ENCODE measurements around the gene SNAI3.
"Not testable (repeated sequence)": the region's sequence is repeated elsewhere in the genome, so short reads cannot be mapped to it uniquely, and the experiment has no call there.

The SNAI3 gene

DNA sequence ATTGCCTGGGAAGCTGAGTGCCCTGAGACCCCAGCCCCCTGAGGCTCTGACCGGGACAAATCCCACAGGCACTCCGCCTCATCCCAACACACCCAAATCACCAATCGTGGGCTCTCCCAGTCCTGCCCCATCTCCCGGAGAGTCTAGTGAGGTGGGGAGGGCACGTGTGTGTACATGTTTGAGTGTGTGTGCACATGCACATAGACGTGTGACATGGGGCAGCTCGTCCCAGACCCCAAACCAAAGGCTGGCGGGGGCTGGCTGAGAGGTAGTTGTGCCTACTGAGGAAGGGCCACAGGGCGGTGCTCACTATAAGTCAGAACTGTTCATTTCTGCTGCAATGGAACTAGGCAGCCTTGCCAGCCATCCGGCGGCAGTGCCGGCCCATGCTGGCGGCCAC lies 8.6 kb downstream of the SNAI3 start:
- H3K27me3 Mint-ChIP-seq: no peaks in the 10 kb centered on the region
- H3K9me3 Mint-ChIP-seq: no peaks in the 10 kb centered on the region
- H3K4me3 Mint-ChIP-seq: no peak overlapping the region
- H3K4me1 Mint-ChIP-seq: peaks cover 21% of the 10 kb centered on the region
- H3K27ac Mint-ChIP-seq: no peak overlapping the region
- no peaks in the 10 kb centered on the region for H3K36me3 Mint-ChIP-seq

DNA sequence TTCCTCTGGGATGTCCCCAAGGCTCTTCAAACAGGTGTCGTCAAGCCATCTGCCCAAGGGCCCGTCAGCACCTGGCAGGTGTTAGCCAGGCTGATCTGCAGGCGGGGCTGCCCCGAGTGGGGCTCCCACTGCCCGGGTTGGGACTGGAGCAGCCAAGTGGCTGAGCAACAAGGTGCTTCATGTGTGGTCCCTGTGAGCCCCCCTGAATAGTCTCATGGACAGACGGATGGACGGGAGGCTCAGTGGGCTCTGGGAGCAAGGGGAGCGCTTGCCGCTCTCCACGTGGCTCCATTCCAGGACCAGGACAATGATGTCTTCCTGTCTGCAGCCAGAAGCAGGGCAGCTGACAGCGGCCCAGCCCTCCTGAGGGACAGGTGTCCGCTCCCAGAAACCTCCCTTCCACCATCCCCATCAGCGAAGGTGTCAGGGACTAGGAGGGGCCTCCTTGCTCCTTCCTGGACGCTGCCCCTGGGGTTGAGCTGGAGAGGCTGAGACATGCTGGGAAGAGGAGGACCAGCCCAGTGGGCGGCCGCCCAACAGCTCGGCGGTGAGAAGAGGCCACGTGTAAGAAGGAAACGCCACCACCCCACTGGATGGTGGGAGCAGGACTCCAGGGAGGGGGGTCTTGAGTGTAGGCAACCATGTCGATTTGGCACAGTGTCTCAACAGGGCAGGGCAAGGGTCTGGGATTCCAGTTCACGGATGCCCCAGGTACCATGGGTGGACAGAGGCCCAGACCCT lies 9.6 kb downstream of the SNAI3 start:
- H3K27ac Mint-ChIP-seq: no peak overlapping the region
- no peak overlapping the region for H3K4me3 Mint-ChIP-seq
- no peaks in the 10 kb centered on the region for H3K36me3 Mint-ChIP-seq
- no peaks in the 10 kb centered on the region for H3K9me3 Mint-ChIP-seq
- H3K4me1 Mint-ChIP-seq: peaks cover 11% of the 10 kb centered on the region
- H3K27me3 Mint-ChIP-seq: no peaks in the 10 kb centered on the region

DNA sequence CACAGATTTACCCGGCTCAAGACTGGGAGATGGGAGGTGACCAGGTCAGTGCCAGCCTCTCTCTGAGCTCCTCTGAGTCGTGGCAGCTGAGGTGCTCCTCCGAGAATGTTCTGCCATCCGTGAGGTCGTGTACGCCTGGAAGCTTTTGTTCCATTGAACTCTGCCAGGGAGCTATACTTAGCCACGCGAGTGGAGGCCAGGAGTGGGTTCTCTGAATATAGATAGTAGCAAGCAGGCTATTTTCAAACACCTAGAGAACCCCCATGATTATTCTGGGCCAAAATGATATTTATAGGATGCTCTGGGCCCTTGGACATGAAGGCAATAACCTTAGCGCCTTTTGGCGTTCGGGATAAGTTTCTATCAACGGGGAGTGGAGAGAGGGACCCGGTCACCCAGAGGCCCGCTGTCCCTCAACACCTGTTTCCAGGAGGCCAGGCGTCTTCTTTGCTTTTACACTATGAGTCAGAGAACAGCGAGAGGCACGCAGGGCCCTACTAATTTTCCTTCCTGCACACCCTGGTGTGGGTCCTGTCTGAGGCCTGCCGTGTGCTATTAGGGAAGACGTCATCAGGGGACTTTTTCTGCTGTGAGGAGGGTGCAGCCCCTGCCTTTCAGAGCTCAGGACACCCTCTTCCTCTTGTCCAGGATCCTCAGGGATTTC lies 12.5 kb downstream of the SNAI3 start:
- Mint-ChIP-seq H3K4me1 (no peaks in the 10 kb centered on the region), H3K27me3 (no peaks in the 10 kb centered on the region), H3K4me3 (no peak overlapping the region), H3K9me3 (no peaks in the 10 kb centered on the region), H3K27ac (no peak overlapping the region), H3K36me3 (no peaks in the 10 kb centered on the region)

DNA sequence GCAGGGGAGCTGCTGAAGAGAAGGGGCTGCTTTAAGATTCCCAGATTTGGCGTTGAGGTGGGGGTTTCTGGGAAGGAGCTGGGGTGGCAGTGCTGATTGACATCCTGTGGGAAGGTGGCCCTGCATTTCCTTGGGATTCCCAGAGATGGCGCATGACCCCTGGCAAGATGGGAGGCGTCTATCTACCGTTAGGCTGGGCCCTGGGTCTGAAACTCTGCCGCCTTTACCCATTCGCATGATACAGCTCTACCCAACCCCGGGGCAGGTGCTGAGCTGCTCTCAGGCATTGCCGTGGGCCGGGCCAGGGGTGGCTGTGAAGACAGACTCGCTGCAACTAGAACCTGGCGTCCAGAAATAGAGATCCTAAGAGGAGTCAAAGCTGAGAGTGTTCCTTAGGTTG lies 13.5 kb downstream of the SNAI3 start:
- H3K27me3 Mint-ChIP-seq: no peaks in the 10 kb centered on the region
- no peaks in the 10 kb centered on the region for H3K9me3 Mint-ChIP-seq
- H3K36me3 Mint-ChIP-seq: peaks cover 2% of the 10 kb centered on the region
- H3K4me1 Mint-ChIP-seq: no peaks in the 10 kb centered on the region
- H3K27ac Mint-ChIP-seq: no peak overlapping the region
- H3K4me3 Mint-ChIP-seq: no peak overlapping the region

DNA sequence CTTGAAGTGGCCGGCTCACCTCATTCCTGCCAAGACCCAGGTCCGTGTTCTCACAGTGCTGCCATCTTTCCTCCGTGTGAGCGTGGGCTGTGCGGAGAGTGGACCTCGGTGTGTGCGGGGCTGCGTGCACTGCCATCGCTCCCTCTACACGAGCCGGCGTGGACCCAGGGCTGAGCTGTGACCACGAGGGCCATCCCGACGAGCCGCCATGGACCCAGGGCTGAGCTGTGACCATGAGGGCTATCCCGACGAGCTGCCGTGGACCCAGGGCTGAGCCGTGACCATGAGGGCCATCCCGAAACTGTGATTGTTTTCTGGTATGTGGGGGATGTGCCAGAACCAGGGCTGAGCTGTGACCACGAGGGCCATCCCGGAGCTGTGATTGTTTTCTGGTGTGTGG lies 14.5 kb downstream of the SNAI3 start:
- Mint-ChIP-seq H3K27ac (no peak overlapping the region), H3K4me1 (no peaks in the 10 kb centered on the region), H3K27me3 (no peaks in the 10 kb centered on the region), H3K4me3 (no peak overlapping the region), H3K9me3 (no peaks in the 10 kb centered on the region), H3K36me3 (peaks cover 2% of the 10 kb centered on the region)

DNA sequence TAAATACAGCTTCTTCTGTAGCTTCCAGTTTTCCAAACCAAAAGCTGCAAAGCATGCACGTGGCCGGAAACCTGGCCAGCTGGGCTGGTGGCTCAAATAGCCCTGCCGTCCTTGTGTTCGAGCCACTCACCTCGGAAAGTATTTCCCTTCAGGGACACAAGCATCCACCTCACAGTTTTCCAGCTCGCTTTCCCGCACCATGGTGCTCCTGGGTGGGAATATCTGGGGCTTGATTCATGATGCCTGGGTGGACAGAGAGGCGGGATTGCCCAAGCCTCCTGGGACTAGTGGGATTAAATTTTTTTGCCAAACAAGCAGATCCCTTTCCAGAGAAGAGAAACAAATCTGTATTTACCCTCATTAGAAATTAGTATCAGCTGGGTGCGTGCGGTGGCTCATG lies 16.3 kb downstream of the SNAI3 start:
- Mint-ChIP-seq H3K36me3 (peaks cover 2% of the 10 kb centered on the region), H3K27me3 (no peaks in the 10 kb centered on the region), H3K4me1 (no peaks in the 10 kb centered on the region), H3K9me3 (no peaks in the 10 kb centered on the region), H3K4me3 (no peak overlapping the region), H3K27ac (no peak overlapping the region)

DNA sequence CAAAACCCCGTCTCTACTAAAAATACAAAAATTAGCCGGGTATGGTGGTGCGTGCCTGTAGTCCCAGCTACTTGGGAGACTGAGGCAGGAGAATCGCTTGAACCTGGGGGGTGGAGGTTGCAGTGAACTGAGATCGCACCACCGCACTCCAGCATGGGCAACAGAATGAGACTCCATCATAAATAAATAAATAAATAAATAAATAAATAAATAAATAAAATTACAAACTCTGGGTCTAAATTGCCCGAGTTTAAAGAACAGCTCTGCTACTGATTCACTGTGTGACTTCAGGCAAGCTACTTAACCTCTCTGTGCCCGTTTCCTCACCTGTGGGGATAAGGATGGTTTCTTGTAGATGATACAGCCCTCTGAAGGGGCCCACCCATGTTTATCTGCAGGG lies 16.8 kb downstream of the SNAI3 start:
- not testable (repeated sequence) for H3K4me3 Mint-ChIP-seq, H3K36me3 Mint-ChIP-seq, H3K4me1 Mint-ChIP-seq, H3K27me3 Mint-ChIP-seq, H3K27ac Mint-ChIP-seq, H3K9me3 Mint-ChIP-seq

DNA sequence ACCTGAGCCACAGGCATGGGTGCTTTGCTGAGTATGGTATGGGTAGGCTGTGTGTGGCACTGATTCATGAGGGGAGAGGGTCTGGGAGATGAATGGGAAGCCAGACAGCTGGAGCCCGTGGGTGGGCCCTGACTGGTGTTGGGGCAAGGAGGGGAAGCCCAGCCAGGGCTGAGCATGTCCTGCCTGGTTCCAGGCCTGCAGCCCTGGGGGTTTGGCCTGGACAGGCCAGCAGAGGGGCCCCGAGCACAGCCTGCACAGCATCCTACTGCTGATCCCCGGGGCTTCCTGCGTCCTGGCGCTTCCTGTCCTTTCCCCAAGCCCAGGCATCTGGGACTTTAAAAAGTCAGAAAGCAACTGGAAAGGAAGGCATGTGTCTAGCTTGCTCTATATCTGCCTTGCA lies 18.8 kb downstream of the SNAI3 start:
- no peak overlapping the region for H3K27ac Mint-ChIP-seq
- H3K4me3 Mint-ChIP-seq: no peak overlapping the region

DNA sequence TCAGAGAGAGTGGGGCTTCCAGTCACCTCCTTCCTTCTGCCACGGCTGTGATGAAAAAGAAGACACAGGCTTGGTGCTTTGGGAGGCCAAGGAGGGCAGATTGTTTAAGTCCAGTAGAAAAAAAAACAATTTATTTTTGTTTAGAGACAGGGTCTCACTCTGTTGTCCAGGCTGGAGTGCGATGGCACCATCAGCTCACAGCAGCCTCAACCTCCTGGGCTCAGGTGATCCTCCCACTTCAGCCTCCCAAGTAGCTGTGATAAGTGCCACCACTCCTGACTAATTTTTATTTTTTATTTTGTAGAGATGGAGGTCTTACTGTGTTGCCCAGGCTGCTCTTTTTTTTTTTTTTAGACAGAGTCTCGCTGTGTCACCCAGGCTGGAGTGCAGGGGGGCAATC lies 20.7 kb downstream of the SNAI3 start:
- H3K4me3 Mint-ChIP-seq: no peak overlapping the region
- peaks cover 2% of the 10 kb centered on the region for H3K36me3 Mint-ChIP-seq
- no peaks in the 10 kb centered on the region for H3K27me3 Mint-ChIP-seq
- peaks cover 16% of the 10 kb centered on the region for H3K4me1 Mint-ChIP-seq
- no peaks in the 10 kb centered on the region for H3K9me3 Mint-ChIP-seq
- H3K27ac Mint-ChIP-seq: no peak overlapping the region

More for the DNA sequence above, 18.8 kb downstream of the SNAI3 start:
- Mint-ChIP-seq H3K36me3 (peaks cover 2% of the 10 kb centered on the region), H3K27me3 (no peaks in the 10 kb centered on the region), H3K4me1 (peaks cover 4% of the 10 kb centered on the region), H3K9me3 (no peaks in the 10 kb centered on the region)

DNA sequence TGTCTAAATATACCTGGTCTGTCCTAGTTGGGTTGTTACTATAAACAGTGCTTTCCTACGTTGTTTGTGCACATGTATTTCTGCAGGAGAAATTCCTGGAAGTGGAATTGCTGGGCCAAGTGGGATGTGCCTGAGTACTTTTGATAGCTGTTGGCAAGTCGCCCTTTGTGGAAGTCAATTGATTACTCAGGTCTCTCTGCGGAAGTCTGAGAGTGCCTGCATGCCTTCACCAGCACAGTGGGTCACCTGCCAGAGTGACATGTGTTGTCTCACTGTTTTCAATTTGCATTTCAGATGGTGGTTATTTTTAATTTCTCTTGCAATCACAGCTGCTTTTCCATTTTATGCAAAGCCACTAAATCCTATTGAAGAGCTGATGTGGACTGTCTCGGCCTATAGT lies 21.2 kb downstream of the SNAI3 start:
- H3K4me1 Mint-ChIP-seq: peaks cover 16% of the 10 kb centered on the region
- H3K36me3 Mint-ChIP-seq: peaks cover 2% of the 10 kb centered on the region
- no peaks in the 10 kb centered on the region for H3K9me3 Mint-ChIP-seq
- peak overlapping the region; percentile 39 for H3K4me3 Mint-ChIP-seq
- H3K27me3 Mint-ChIP-seq: no peaks in the 10 kb centered on the region
- no peak overlapping the region for H3K27ac Mint-ChIP-seq

DNA sequence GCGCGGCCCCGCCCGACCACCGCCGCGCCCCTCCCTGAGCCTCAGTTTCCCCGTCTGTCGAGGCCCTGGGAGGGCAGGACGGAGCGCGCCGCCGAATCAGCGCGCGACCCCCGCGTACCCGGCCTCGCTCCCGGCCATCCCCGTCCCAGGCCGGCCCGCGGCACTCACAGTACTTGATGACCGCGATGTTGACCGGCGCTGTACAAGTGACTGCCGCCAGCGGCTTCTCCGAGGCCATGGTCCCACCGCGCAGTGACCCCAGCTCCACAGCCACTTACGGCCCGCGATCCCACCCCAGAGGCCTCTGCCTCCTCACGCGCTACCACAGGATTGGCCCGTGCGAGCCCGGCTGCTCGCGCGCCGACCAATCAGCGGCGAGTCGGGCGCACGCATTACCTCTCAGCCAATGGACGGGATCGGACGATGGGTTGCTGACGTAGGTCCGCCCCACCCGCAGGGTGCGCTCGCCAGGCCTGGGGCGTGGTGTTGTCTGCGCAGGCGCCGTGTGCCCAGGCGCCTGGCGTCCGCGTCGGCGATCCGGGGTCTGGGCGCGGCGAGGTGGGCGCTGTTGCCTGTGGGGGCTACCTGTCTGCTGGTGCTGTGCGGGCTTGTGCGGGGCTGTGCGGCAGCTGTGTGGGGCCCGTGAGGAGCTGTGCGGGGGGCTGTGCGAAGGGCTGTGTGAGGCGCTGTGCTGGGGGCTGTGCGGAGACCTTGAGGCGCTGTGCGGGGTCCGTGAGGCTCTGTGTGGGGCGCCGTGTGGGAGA lies 23.3 kb downstream of the SNAI3 start, which contains the start of gene MVD:
Gene MVD (minus strand): TSS at position 249 of the 764 bp plus-strand sequence. CDS start 11 bp downstream, at position 238.
- H3K4me3 Mint-ChIP-seq: peak within 1 kb of the TSS; percentile 91
- peaks cover 16% of the 10 kb centered on the region for H3K4me1 Mint-ChIP-seq
- no peaks in the 10 kb centered on the region for H3K27me3 Mint-ChIP-seq
- H3K27ac Mint-ChIP-seq: peak within 1 kb of the TSS; percentile 94
- no peaks in the 10 kb centered on the region for H3K9me3 Mint-ChIP-seq
- H3K36me3 Mint-ChIP-seq: no peaks in the 10 kb centered on the region

DNA sequence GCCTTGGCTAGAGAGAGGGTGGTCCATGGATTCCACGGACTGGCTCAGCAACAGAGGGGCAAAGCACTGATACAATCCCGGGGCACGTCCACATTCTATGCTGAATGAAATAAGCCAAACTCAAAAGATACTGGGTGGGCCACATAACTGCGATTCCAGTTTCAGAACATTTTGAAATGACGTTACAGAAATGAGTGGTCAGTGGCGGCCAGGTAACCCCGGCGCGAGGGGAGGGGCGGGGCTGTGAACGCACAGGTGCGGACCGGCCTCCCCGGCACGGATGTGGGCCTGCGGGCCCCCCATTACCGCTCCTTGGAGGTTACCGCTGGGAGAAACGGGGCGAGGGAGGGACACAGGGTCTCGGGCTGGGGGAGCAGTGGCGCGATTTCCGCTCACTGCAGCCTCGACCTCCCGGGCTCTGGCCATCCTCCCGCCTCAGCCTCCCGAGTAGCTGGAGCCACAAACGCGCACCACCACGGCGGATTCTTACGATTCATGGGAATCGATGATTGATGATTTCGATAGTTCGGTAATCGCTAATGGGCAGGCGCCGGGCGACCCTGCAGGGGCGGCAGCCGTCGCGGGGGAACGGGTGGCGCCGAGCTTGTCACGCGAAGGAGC lies 24.0 kb downstream of the SNAI3 start:
- Mint-ChIP-seq H3K4me1 (peaks cover 16% of the 10 kb centered on the region), H3K9me3 (no peaks in the 10 kb centered on the region), H3K27me3 (no peaks in the 10 kb centered on the region), H3K27ac (peak overlapping the region; percentile 73), H3K4me3 (peak overlapping the region; percentile 88), H3K36me3 (no peaks in the 10 kb centered on the region)

DNA sequence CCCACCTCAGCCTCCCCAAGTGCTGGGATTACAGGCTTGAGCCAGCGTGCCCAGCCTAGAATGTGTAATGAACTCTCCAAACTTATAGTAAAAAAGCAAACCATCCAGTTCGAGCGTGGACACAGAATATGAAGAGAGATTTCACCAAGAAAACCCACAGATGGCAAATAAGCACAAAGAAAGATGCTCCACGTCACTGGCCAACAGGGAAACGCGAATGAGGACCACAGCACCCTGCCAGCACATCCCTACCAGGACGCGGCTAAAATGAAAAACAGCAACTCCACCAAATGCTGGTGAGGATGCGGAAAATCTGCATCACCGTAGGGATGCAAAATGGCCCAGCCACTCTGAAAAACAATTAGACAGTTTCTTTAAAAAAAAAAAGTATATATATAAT lies 24.8 kb downstream of the SNAI3 start:
- Mint-ChIP-seq H3K36me3 (no peaks in the 10 kb centered on the region), H3K27ac (no peak overlapping the region), H3K9me3 (no peaks in the 10 kb centered on the region), H3K4me3 (no peak overlapping the region), H3K27me3 (no peaks in the 10 kb centered on the region), H3K4me1 (peaks cover 16% of the 10 kb centered on the region)

DNA sequence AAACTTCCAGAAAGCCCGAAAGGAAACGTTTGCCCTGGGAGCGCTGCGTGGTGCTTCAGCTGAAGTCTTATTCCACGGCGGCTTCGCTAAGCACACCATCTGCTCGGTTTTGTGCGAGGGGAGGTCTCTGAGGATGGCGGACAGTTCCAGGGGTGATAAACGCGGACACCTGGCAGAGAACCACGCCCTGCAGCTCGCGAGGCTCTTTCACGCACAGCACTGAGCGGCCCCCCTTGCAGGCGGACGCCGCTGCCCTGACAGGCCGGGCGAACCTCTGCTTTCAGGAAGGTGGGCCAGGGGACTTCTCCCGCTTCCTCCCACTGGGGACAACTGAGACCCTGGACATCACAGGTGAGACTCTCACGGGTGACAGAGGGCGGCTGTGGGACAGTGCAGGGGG lies 27.1 kb downstream of the SNAI3 start:
- H3K36me3 Mint-ChIP-seq: peaks cover 2% of the 10 kb centered on the region
- peaks cover 16% of the 10 kb centered on the region for H3K4me1 Mint-ChIP-seq
- no peaks in the 10 kb centered on the region for H3K9me3 Mint-ChIP-seq
- H3K27me3 Mint-ChIP-seq: no peaks in the 10 kb centered on the region
- H3K27ac Mint-ChIP-seq: no peak overlapping the region
- H3K4me3 Mint-ChIP-seq: no peak overlapping the region

DNA sequence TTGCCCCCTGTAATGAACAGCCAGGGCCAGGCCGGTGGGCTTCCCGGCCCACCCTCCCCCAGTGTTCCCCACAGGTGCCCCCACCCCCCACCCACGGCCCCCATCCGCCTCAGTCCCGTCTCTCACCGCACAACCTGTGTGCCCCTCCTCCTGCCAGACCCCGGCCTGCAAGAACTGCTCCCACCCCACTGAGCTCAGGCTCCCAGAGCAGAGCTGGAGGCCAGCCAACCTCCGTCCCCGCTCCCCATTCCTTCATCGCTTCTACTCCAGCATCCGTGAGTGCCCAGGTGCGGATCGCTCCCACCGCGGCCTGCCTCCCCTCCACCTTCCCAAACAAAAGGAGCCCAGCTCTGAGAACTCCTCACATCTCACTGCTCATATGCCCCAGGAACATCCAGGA lies 27.6 kb downstream of the SNAI3 start:
- H3K4me3 Mint-ChIP-seq: no peak overlapping the region
- H3K27me3 Mint-ChIP-seq: no peaks in the 10 kb centered on the region
- no peaks in the 10 kb centered on the region for H3K9me3 Mint-ChIP-seq
- no peak overlapping the region for H3K27ac Mint-ChIP-seq
- peaks cover 2% of the 10 kb centered on the region for H3K36me3 Mint-ChIP-seq
- peaks cover 12% of the 10 kb centered on the region for H3K4me1 Mint-ChIP-seq

DNA sequence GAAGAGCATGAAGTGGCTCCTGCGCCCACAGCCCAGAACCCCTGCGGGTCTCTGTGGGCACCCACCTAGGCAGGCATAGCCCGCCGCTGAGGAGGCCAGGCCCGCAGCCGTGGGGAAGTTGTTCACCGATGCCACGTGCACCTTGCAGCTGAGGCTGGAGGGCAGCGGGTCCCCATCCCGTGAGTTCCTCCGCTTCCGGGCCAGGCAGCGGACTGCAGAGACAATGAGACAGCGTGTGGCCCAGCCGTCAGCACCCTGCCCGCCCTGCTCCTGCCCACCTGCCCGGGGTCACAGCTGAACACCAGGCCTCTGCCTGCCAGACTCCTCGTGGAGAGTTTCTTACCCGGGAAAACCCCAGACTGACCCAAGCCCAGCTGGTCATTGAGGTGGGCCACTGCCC lies 28.9 kb downstream of the SNAI3 start:
- Mint-ChIP-seq H3K4me3 (no peak overlapping the region), H3K27me3 (no peaks in the 10 kb centered on the region), H3K4me1 (peaks cover 12% of the 10 kb centered on the region), H3K36me3 (peaks cover 2% of the 10 kb centered on the region), H3K27ac (no peak overlapping the region), H3K9me3 (no peaks in the 10 kb centered on the region)

Data from activated naive CD4-positive, alpha-beta T cell treated with anti-CD3 and anti-CD28 coated beads, Interleukin-2, amount 50 U/mL, for 24 hours (primary cell).